Stimulated activated CD4-positive, alpha-beta T cell treated with anti-CD3 and anti-CD28 coated beads, TNF-alpha, amount 100 ng/mL, for 24 hours (primary cell): Measurements from ENCODE around the gene UFD1.
"Not testable (repeated sequence)": the region's sequence is repeated elsewhere in the genome, so short reads cannot be mapped to it uniquely, and the experiment has no call there.

Experiments
- DNase-seq, 3 experiments: peaks; one replicate each; pipeline ENCODE4 v3.0.0-alpha.2; 2020; ENCODE audit warnings: low read depth in 3 of 3

The UFD1 gene

DNA sequence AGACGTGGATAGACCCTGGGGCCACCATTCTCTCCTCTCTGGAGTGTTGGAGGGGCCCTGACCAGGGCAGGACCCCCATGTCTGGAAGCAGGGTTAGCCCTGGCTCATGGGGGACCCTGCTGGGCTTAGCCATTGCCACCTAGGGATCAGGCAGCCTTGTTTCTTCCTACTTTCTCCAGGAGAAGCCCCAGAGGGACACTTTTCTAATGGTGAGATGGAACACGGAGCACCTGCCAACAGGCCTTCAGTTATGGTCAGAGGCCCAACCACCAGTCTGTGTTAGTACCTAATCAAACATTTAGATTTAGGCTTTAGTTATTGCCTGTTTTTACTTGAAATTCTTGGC lies 29.6 kb downstream of the UFD1 start:
- no peak for DNase-seq

DNA sequence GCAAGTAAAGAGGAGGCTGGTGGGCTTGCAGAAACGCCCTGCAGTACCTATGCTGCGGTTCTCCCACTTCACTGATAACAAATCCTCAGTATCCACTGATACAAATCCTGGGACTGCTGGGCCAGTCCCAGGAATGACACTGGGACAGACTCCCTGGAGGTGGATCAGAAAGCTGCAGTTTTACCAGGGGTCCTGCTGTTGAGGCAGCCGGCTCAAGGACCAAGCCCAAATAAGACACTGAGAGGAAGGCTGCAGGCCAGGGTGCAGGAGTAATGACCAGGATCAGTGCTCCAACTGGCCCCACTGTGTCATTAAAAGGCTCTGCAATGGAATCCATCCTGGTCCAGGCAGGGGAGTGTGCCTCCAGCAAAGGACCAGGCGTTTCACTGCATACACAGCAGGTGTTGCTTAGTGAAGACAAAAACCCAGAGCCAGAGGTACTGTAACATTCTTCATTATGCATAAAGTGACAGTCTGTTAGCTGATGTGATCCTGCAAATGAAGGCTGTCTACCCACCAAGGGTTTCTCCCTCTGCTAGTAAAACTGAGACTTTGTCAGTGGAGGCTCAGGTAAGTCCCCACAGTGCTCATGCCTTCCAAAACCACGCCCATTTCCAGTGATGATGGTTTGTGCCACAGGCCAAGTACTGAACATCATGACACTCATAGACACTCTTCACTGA lies 30.1 kb downstream of the UFD1 start:
- DNase-seq, result peak in 1 of 3 experiments; percentile 48

GRCh38 chr22:19448076-19448607 lies 30.9 kb downstream of the UFD1 start:
- no peak for DNase-seq

DNA sequence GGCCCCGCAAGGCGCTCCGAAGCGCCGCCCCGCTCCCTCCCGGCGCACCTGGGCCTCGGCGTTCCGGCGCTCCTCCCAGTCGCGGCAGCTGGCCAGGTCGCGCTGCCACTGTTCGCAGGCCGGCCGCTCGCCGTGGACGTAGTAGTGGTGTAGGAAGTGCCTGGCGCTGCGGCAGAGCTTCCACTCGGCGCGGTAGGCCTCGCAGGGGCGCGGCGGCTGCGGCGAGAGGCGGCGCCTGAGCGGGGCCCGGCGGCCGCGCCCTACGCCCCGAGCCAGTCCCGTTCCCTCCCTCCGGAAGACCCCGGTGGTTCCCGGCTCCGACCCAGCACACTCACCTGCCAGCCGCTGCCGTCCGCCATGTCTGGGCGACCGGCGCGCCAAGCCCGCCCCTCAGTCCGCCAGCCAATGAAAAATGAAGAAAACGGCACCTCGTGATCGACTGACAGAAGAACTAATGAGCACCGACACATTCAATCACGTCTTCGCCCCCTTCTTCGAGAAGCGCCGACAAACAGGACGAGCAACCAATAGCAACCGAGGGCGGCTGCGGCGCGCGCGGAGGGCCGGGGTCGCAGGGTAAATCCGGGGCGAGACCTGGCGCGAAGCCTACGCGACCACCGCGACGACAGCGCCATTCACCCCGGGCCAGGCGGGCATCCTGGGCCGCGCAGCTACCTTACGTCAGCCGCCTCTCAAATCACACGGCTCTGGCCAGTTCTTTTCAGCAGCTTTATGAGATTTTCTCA lies 31.5 kb downstream of the UFD1 start, which contains the start of gene C22orf39:
TSS of gene C22orf39 (minus strand) at position 382 of the 746 bp plus-strand sequence. CDS start at position 359, 23 bp downstream.
- peak; percentile 73 to 83 (median 81) for DNase-seq

DNA sequence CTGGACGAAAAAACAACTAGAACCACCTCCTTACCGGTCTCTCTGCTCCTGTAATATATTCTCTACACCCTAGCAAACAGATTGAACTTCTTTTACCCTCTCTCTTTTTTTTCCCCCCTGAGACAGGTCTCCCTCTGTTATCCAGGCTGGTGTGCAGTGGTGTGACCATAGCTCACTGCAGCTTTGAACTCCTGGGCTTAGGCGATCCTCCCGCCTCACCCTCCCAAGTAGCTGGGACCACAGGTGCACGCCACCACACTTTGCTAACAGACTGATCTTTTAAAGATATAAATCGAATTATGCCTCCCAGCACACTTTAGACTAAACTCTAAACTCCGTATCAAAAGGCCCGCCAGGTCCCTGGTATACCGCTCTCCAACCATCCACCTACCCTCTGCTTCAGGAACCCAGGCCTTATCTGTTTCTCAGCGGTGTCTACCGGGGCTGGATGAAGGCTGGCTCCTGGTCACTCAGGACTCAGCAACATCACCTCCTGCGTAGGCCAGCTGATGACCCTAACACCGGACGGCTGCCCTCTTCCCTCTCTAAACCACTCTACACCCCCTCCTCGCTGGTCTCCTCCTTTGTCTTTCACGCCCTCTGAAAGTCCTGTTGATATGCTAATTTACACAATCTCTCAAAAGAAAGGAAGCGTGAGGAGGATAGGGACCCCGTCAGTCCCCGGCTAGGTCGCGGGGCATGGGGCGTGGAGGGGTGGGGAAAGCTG lies 32.2 kb downstream of the UFD1 start:
- no peak for DNase-seq

DNA sequence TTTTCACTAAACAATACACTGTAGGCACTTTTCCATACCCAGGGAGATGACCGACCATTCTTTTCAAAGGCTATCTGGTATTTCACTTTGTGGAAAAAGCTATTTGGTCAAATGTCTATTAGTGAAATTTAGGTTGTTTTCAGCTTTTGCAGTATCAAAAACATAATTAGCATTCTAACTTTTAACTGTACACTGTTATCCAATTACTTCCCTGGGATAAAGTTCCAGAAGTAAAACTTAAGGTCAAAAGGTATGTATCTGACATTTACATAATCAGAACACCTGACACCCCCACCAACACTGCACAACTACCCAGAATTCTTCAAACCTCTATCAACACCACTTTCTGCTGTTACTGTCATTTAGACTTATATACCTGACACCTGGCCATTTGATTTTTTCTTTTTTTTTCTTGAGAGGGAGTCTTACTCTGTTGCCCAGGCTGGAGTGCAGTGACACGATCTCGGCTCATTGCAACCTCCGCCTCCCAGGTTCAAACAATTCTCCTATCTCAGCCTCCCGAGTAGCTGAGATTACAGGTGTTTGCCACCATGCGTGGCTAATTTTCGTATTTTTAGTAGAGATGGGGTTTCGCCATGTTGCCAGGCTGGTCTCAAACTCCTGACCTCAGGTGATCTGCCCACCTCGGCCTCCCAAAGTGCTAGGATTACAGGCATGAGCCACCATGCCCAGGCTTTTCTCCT lies 33.6 kb downstream of the UFD1 start:
- DNase-seq, result not testable (repeated sequence)

- no peak for DNase-seq
Measured at GRCh38 chr22:19443544-19444211, 35.3 kb downstream of the UFD1 start.

DNA sequence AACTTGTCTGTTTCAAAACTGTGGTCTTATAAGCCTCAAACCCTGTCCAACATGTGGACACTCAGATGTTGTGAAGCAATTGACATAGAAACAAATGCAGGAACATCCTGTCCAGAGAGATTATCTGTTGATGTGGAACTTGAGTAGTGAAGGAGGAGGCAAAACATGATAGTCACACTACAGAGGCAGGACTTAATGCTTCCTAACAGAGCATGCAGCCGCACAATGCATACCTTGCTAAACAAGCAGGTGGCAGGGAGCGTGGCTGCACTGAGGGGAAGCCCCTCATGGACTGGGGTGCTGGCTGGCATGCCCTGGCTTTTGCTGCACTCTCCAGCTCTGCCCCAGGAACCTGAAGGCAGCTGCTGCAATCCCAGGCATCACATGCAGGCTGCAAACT lies 36.8 kb downstream of the UFD1 start:
- DNase-seq, result no peak

- DNase-seq, result no peak
Measured at GRCh38 chr22:19440411-19441195, 38.4 kb downstream of the UFD1 start.

DNA sequence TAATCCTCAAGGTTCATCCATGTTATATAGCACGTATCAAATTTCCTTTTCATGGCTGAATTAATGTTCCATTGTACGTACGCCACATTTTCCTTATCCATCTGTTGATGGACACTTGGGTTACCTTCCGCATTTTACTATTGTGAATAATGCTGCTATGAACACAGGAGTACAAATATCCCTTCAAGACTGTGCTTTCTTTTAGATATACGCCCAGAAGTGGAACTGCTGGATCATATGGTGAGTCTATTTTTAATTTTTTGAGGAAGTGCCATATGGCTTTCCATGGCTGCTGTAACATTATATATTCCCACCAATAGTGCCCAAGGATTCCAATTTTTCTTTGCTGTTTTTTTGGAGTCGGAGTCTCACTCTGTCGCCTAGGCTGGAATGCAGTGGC lies 40.7 kb downstream of the UFD1 start:
- no peak for DNase-seq

DNA sequence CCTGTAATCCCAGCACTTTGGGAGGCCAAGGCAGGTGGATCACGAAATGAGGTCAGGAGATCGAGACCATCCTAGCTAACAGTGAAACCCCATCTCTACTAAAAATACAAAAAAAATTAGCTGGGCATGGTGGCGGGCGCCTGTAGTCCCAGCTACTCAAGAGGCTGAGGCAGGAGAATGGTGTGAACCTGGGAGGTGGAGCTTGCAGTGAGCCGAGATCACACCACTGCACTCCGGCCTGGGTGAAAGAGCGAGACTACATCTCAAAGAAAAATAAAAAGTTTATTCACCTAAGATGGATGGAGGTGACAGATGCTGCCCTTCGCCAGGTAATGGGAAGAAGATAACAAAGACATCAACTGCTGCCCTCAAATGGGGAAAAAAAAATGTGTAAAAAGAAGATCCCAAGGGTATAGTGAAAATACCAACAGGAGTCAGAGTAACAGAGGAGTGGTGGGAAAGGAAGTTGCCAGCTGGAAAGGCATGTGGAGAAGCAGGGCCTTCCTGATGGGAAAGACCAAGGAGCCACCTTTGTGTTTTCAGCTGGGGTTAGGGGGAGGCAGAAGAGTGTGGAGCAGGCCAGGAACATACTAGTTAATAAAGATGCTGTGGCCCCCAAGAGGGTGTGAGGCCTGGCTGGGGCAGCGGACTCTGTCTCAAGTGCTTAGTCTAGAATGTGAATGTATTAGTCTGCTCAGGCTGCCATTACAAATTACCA lies 42.4 kb downstream of the UFD1 start:
- not testable (repeated sequence) for DNase-seq

- no peak for DNase-seq
Measured at GRCh38 chr22:19434829-19435580, 44.0 kb downstream of the UFD1 start.

DNA sequence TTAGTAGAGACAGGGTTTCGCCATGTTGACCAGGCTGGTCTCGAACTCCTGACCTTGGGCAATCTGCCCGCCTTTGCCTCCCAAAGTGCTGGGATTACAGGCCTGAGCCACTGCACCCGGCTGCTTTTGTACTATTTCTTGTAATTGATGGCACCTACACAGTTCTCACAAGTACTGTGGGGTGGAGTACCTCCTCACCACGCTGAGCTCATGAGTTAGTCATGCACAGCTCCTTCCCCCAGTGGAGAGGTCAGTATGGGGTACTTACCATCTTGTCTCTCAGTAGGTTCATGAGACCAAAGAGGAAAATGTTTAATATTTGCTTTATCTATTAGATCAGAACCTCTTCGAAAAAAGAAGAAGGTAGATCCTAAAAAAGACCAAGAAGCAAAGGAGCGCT lies 44.6 kb downstream of the UFD1 start:
- DNase-seq, result no peak

DNA sequence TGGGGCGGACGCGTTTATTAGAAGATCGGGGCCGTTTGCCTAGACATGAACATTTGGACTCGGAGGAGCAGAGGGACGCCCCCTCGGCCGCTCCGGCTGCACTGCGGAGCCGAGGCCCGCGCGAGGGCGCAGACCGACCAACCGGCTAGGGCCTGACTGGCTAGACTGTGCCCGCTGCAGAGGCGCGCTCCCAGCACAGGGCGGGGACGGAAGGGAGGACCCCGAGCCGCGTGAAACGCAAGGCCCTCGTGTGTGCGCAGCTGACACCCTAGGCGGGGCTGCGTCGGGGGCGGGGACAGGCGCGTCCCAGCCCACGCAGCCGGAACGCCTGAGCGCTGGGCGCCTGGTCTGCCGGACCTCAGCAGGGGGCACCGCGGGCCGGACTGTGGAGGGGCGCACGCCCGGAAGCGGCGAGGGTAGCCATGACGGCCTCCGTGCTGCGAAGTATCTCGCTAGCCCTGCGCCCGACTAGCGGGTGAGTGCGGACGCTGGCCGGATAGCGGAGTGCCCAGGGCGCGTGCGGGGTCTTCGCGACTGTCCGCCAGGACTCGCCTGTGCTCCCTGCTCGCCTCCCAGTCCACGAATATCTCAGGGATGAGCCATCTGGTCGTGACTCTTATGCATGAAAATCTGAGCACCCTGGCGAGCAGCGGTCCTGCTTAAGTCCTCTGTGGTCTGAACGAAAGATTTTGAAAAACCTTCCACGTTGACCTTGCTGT lies 46.7 kb downstream of the UFD1 start, which contains the start of gene MRPL40:
TSS of gene MRPL40 (plus strand) at position 413 of the 719 bp plus-strand sequence. CDS start at position 423, 10 bp downstream.
- DNase-seq, result peak; percentile 80 to 94 (median 88)

DNA sequence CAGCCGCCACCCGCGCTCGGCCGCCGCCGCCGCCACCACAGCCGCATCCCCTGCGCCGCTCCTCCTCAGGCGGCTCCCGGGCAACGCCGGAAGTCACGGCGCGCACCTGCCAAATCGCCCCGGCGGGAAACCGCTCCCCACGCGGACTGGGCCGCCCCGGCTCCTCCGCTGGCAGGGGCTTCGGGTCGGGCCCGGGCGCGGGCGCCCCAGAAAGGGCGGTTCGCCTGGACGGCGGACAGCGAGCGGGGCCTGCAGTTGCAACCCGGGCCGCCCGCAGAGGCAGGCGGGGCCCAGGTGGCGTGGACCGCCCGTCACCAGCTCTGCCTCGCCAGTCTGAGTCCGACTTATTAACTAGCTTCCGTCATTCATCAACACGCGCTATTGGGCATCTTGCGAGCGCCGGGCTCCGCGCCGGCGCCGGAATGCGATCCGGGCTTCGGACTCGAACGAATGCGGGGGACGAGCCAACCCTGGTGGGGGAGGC lies 47.3 kb downstream of the UFD1 start, which contains the start of gene HIRA:
TSS of gene HIRA (minus strand) at position 85 of the 484 bp plus-strand sequence. CDS start 257 bp downstream, outside the sequence.
- peak; percentile 79 to 85 (median 83) for DNase-seq

DNA sequence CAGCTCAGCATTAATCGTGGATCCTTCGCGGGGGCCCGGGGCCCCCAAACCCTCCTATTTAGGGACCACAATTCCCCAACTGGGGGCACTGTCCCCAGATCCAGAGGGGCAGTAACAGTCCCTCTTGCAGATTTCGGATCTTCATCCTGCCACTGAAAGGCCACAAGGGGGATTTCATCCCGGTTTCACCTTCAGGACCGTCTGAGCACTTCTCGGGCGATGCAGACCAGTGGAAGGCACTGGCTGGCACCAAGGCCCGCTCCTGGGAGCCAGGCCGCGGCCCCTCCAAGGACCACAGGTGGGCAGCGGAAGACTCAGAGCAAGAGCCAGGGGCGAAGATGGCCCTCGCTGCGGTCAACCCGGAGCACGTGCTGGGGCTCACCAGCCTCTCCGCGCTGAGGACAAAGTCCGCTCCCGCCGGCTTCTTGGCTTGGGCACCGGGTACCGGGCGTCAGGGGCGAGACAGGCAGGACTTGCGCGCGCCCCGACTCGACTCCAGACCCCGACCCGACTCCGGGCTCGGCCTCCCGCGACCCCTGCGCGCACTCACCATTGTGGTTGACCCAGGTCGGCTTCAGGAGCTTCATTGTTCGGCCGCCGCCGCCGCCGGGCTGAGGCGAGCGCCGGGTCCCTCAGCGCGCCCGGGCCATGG lies 48.0 kb downstream of the UFD1 start:
- DNase-seq, result no peak
